ENCODE data around the gene PDILT.
"Not testable (repeated sequence)": the region's sequence is repeated elsewhere in the genome, so short reads cannot be mapped to it uniquely, and the experiment has no call there.

- not testable (repeated sequence) for TF ChIP-seq CTCF, POLR2AphosphoS5 (IDR thresholded peaks at IDR 0.05)
Observed at GRCh38 chr16:20438950-20439349, 34.4 kb upstream of the PDILT start.
